ENCODE data around the gene INPP5A. TPM values are rescaled to one million over a fixed set of nuclear protein-coding genes. Genes with fewer than 3 reads are reported as not detected.
A peak's percentile ranks its signal among the peaks of the same experiment; 100 is the strongest.
"Not testable (repeated sequence)": the region's sequence is repeated elsewhere in the genome, so short reads cannot be mapped to it uniquely, and the experiment has no call there.

The INPP5A gene
- polyA plus RNA-seq, 3 donors = 31.5 to 35.4 (median 33.1) TPM

GRCh38 chr10:132670546-132671227 is 133.1 kb downstream of the INPP5A start:
- no peak for DNase-seq

- no peak for DNase-seq
Measured at GRCh38 chr10:132671228-132672154, 133.9 kb downstream of the INPP5A start.

GRCh38 chr10:132673746-132674145 is 136.2 kb downstream of the INPP5A start:
- not testable (repeated sequence) for DNase-seq

GRCh38 chr10:132674311-132674710 is 136.7 kb downstream of the INPP5A start:
- DNase-seq = no peak

GRCh38 chr10:132675031-132675740 is 137.6 kb downstream of the INPP5A start:
- DNase-seq = no peak

GRCh38 chr10:132676193-132676891 is 138.8 kb downstream of the INPP5A start:
- DNase-seq = no peak

- no peak for DNase-seq
Measured at GRCh38 chr10:132677096-132677472, 139.5 kb downstream of the INPP5A start.

GRCh38 chr10:132677473-132678227 is 140.1 kb downstream of the INPP5A start:
- DNase-seq = peak; percentile 76

GRCh38 chr10:132678436-132679216 is 141.0 kb downstream of the INPP5A start:
- no peak for DNase-seq

GRCh38 chr10:132679217-132679595 is 141.6 kb downstream of the INPP5A start:
- no peak for DNase-seq

- DNase-seq = no peak
Measured at GRCh38 chr10:132679640-132680039, 142.1 kb downstream of the INPP5A start.

GRCh38 chr10:132680741-132681140 is 143.2 kb downstream of the INPP5A start:
- not testable (repeated sequence) for DNase-seq

GRCh38 chr10:132681858-132682755 is 144.5 kb downstream of the INPP5A start:
- no peak for DNase-seq

GRCh38 chr10:132684164-132684891 is 146.7 kb downstream of the INPP5A start:
- DNase-seq = no peak

- peak; percentile 61 for DNase-seq
Measured at GRCh38 chr10:132685101-132685891, 147.7 kb downstream of the INPP5A start.

GRCh38 chr10:132685921-132686680 is 148.5 kb downstream of the INPP5A start:
- no peak for DNase-seq
